GM15510 (cell line): ENCODE results near the gene DNAAF8.

Experiments
- POLR2A ChIP-seq: IDR thresholded peaks from 3 replicates; pipeline ENCODE4 v1.6.1; 2011; ENCODE audit warnings: borderline replicate concordance; ENCODE audit not compliant: insufficient read length; ENCODE audit errors: extremely low read depth

DNAAF8 gene

DNA sequence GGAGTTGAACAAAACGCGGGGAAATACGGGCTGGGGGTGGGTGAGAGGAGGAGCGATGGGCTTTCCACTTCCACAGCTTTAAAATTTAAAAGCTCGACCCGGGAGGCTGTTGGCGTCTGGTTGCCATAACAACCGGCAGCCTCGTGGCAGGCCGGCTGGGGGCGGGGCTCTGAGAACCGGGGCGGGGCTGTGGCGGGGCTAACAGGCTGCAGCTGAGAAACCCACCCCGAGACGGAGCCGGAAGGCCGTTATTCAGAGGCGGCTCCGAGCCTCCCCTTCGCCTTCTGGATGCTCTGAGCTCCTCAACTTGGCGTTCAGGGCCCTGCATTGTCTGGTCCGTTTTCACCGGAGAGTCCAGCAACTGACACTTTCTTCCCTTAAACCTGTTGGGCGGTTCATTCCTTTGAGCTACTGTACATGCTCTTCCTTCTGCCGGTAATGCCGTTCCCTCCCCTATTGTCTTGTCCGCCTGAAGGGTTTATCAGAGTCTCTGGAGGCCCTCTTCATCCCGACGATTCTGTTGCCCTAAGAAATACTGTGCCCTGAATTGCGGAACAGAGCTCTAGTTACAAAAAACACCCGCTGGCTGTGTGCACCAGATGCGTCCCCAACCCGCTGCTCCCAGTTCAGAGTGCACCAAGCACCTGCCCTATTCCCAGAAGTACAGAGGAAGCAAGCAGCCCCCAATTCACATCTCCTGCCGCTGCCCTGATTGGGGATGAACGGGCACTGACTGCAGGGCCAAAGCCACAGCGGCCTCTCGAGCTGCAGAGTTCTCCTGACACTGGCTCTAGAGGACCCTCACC, 596 bp downstream of the DNAAF8 start:
- TF ChIP-seq POLR2A = peak; percentile 72

DNA sequence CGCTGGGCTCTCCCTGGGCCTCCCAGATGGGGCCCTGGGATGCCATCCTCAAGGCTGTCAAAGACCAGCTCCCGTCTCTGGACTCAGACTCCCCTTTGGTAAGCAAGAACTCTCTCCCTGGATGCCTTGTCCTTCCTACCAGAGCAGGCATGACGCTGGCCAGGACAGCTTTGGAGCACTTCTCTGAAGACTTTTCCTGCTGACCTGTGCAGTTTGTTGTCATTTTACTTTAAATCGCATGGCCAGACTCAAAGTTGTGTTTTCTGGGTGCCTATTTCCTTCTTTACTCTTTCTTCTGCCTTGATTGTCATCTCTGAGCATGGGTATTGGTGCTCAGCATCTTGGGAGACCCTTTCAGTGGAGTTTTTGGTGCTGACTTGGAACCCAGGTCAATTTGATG, 2.2 kb downstream of the DNAAF8 start:
- TF ChIP-seq POLR2A = no peak

DNA sequence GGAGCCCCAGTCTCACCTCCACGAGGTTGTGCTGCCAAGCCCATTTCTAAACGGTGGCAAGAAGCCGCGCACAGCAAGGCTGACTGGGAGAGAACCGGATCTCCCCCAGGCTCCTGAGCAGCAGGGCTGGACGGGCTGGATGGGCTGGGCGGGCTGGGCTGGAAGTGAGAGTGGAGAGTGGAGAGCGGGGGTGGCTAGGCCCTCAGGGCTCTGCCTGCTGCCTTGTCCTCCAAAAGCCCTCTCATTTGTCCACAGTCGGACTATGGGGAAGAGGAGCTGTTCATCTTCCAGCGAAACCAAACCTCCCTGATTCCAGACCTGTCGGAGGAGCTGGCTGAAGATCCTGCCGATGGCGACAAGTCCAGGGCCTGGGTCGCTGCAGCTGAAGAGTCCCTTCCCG, 3.2 kb downstream of the DNAAF8 start:
- TF ChIP-seq POLR2A = no peak

DNA sequence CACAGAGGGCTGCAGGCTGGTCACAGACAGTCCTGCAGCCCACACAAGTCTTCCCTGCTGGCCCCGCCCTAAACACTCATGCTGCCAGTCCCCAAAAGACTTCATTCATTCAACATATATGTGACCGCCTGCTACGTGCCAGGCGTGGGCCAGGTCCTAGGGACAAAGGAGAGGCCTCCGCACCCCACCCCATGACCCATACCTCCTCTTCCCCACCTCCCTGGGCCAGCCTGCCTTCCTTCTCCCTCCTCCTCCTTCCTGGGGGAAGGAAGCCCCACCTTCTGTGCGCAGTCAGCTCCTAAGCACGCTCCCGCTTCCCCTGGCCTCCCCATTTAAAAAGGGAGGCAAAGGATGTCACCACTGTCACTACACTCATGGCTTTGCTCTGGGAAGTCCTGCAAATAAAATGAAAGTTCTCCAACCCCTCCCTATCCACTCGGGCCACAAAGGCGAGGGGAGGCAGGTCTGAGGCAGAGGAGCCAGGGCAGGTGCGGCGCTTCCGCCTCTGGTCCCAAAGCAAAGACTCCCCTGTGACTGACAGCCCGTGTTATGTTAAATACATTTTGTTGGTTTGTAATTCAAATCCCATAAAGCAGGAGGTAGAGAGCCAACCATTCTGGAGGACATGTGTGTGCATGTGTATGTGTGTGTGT, 9.0 kb downstream of the DNAAF8 start:
- no peak for TF ChIP-seq POLR2A

DNA sequence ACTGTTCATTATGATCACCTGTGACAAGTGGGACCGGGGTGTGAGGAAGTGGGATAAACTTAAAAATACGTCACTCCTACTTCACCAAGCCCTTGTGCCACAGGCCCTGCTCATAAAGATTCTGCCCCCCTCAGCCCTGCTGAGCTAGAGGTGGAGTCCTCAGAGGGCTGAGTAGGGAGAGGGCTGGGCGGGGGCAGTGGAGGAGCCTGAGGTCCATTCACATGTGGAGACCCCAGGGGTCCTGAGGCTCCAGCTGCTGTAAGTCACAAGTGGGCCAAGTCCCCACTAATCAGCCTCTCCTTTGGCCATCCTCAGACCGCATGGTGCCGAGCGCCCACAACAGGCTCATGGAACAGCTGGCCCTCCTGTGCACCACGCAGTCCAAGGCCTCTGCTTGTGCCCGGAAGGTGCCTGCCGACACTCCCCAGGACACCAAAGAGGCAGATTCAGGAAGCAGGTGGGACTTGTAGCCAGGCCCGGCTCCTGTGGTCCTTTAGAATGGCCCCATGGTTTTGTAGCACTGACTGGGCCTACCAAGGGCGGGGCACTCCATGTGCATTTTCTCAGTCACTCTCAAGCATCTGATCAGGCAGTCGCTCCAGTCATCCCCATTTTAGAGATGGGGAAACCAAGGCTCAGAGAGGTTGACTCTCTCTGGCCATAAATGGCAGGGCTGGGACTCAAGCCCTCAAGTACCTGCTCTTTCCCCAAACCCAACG, 10.4 kb downstream of the DNAAF8 start:
- no peak for TF ChIP-seq POLR2A

DNA sequence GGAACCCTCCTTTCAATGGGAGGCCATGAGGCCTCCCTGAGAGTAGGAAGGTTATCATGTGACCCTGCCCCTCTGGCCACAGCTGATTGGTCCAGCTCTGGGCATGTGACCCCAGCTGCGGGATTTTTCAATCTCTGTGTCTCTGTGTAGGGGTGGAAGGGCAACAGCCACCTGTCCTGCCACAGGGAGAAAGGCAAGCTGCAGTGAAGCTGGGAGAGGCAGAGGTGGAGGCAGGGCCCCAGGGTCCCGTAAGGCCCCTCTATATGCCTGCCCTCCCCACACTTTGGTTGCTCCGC, 10.9 kb downstream of the DNAAF8 start:
- no peak for TF ChIP-seq POLR2A

DNA sequence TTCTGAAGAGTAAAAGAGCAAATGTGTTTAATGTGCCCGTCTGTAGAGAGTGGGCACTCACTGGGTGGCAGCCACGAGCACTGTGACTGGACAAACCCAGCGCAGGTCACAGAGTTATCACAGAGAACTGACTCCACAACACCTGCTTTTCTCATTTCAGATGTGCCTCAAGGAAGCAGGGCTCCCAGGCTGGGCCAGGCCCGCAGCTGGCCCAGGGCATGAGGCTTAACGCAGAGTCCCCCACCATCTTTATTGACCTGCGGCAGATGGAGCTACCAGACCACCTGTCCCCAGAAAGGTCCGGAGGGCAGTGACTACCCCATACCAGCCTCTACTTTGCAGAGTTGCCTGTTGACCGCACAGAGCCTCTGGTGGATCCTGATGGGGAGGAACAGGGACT, 11.9 kb downstream of the DNAAF8 start:
- TF ChIP-seq POLR2A = no peak

DNA sequence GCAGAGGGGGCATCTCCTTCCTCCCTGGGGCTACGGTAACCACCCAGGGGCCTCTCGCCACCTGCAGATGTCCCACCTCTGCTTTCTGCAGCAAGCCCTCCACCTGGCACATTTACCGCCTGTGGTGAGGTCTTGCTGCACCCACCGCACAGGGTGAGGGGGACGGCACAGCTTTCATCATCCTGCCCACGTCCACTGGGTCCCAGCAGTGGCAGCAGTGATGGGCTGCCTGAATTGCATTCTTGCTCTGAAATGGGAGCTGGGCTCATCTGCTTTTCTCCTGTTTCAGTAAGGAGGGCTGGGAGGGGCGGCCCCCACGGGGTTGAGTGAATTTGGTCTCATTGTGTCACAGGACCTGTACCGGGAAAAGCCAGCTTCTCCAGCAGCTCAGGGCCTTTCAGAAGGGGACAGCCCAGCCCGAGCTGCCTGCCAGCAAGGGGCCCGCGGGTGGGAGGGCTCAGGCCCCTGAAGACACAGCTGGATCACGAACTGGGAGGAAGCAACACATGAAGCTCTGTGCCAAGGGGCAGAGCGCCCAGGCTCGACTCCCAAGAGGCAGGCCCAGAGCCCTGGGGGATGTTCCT, 12.7 kb downstream of the DNAAF8 start:
- no peak for TF ChIP-seq POLR2A

DNA sequence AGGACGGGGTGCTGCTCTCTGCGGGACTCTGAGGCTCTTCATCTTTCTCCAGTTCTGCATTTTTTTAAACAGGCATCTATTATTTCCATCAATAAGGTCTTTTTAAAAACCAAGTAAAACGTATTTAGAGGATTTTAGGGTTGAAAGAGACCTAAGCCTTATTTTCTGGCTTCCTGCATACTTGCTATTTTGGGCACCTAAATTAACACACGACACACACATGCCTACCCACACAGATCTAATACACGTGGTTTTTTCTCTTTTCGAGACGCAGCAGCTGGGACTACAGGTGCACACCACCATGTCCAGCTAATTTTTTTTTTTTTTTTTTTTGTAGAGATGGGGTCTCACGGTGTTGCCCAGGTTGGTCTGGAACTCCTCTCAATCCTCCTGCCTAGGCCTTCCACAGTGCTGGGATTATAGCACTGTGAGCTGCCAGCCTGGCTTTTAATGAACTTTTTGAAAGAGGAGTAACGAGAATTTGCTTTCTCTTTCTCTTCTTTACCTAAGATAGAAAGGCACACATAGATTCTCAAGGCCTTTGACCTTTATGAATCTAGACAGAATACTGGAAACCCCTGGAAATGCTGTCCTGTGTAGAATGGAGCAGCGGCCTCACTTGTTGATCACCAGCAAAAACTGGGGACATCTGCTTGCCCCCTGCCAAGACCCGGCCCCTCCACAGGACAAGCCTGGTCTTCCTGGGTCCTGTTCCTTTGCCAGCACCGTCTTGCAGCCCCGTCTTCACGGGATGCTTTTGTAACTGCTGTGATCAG, 13.8 kb downstream of the DNAAF8 start:
- no peak for TF ChIP-seq POLR2A

DNA sequence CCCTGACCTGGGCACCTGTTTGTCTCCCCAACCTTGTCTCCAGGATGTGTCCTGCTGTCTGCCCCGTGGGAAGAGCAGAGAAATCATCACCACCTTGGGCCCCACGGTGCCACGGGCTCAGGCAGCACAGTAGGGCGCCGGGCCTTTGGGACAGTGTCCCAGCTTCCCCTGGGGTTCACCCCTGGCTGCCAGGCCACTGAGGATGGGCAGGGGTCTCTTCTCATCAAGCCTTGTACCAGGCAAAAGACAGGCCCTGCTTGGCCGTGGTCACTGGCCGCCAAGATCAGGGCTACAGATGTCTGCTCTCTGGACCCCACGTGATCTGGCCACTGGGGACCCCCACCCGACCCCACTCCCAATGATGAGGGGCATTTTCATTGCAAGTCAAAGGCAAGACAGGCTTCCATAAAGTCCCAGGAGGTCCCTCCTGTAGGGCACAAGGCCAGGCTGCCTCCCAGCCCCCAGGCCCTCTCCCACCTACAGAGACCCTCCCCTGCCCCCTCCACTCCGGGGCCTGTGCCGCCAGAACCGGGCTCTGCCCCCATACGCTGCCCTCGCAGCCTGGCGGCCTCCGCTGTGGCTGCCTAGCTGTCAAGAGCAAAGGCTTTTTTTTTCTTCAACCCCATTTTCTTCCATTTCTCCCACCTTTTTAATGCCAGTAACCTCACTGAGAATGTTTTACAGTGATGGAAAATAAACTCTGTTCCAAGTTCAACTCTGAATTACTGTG, 14.5 kb downstream of the DNAAF8 start:
- no peak for TF ChIP-seq POLR2A

DNA sequence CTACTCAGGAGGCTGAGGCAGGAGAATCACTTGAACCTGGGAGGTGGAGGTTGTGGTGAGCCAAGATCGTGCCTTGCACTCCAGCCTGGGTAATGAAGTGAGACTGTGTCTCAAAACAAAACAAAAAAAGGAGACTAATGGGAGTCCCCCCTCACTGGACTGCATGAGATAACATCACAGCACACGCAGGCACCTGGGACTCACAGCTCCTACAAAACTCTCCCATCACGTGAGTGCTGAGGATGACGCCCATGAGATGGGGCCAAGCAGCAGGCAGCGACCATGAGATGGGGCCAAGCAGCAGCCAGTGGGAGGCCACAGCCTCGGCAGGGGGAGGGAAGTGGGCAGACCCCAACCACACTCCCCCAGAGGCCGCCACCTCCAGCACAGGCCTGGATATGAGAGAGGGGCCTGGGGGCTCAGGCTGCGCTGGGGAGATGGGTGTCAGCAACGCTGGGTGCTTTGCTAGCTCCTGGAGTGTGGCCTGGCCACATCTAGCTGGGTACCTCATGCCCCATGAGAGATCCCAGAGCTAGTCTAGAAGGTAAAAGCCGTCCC, 15.4 kb downstream of the DNAAF8 start:
- TF ChIP-seq POLR2A = no peak

DNA sequence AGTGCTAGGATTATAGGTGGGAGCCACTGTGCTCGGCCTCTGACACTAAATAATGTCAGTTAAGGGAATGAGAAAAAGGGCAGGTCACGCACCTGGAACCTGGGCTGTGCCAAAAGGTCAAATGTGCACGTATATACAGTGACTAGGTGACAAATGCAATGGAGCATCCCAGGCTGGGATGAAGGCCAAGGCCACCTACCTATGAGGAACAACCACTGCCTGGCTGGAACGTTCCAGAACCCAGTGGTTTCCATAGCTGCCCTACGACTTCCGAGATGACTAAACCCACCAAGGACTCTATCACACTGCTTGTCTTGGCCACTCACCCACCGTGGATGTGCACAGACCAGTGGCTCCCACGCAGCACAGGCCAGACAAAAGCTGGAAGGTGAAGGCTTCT, 16.6 kb downstream of the DNAAF8 start:
- TF ChIP-seq POLR2A = no peak

DNA sequence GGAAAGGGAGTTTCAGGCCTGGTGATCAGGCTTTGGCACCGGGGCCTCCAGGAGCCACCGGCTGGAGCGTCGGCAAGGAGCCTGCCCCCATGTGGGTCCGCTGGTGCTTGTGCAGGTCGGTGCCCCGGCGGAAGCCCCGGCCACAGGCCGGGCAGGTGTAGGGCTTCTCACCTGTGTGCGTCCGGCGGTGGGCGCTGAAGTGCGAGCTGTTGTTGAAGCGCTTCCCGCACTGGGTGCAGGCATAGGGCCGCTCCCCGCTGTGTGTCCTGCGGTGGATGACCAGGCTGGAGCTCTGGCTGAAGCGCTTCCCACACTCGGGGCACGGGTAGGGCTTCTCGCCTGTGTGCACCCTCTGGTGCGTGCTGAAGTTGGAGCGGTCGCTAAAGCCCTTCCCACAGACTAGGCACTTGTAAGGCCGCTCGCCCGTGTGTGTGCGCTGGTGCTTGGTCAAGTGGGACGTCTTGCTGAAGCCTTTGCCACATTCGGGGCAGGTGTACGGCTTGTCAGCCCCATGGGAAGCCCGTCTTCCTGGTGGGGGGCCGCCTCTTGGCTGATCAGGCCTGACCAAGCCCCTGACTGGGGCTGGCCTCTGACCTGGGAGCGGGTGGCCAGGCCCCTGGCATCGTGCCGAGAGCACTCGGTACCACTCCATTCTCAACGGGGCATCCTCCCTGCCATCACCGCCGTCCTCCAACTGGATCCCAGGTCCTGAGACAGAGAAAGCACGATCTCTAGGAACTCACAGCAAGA, 18.2 kb downstream of the DNAAF8 start:
- TF ChIP-seq POLR2A = no peak
